ENCODE data around the gene SDC4.

DNA sequence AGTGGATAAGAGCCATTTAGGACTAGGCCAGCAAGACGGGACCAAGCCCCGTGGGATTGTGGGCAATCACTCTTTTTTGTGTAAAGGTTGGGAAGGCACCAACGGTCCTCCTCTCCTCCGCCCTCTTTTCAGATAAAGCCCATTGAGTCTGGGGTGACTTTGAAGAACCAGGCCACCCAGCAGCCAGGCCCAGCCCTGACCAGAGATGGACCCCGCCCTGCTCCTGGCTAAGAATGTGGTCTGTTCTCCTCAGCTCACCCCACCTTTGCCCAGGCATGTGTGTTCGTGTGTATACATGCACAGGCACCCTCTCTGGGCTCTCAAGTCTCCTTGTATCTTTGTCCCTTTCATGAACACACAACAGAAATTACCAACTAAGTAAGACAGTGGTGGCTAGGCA is 9.1 kb downstream of the SDC4 start:
- TF ChIP-seq, protein P1, sequence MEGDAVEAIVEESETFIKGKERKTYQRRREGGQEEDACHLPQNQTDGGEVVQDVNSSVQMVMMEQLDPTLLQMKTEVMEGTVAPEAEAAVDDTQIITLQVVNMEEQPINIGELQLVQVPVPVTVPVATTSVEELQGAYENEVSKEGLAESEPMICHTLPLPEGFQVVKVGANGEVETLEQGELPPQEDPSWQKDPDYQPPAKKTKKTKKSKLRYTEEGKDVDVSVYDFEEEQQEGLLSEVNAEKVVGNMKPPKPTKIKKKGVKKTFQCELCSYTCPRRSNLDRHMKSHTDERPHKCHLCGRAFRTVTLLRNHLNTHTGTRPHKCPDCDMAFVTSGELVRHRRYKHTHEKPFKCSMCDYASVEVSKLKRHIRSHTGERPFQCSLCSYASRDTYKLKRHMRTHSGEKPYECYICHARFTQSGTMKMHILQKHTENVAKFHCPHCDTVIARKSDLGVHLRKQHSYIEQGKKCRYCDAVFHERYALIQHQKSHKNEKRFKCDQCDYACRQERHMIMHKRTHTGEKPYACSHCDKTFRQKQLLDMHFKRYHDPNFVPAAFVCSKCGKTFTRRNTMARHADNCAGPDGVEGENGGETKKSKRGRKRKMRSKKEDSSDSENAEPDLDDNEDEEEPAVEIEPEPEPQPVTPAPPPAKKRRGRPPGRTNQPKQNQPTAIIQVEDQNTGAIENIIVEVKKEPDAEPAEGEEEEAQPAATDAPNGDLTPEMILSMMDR (IDR thresholded peaks at IDR 0.05) = no peak
- no peak for TF ChIP-seq POLR2A (IDR thresholded peaks at IDR 0.05)
